Trophoblast cell (in vitro differentiated cells and primary cell): ENCODE data around the gene ABTB2.

Experiments used
- DNase-seq, 2 donors: peaks; one replicate each; pipeline ENCODE4 v3.0.0-alpha.2; 2016
- H2AFZ ChIP-seq: 2 replicates; pipeline ENCODE4 v1.6.1; 2013; ENCODE audit warnings: low read length, moderate library complexity, mild to moderate bottlenecking; ENCODE audit not compliant: insufficient read depth, poor library complexity
- H2AK5ac ChIP-seq: 2 replicates; pipeline ENCODE4 v1.6.1; 2013; ENCODE audit warnings: mild to moderate bottlenecking, low read length
- H2BK120ac ChIP-seq: 2 replicates; pipeline ENCODE4 v1.6.1; 2013; ENCODE audit warnings: low read length, mild to moderate bottlenecking, moderate library complexity; ENCODE audit not compliant: insufficient read depth, poor library complexity
- H2BK12ac ChIP-seq: 2 replicates; pipeline ENCODE4 v1.6.1; 2013; ENCODE audit warnings: mild to moderate bottlenecking, low read length, moderate library complexity
- H2BK5ac ChIP-seq: 2 replicates; pipeline ENCODE4 v1.6.1; 2013; ENCODE audit warnings: low read length, low read depth, moderate library complexity, mild to moderate bottlenecking; ENCODE audit not compliant: poor library complexity
- H3K14ac ChIP-seq: 2 replicates; pipeline ENCODE4 v1.6.1; 2013; ENCODE audit warnings: mild to moderate bottlenecking, low read length
- H3K18ac ChIP-seq: 2 replicates; pipeline ENCODE4 v1.6.1; 2013; ENCODE audit warnings: mild to moderate bottlenecking, low read length
- H3K23ac ChIP-seq: 2 replicates; pipeline ENCODE4 v1.6.1; 2013; ENCODE audit warnings: low read length
- H3K27ac ChIP-seq: 2 replicates; pipeline ENCODE4 v1.5.1; 2013; ENCODE audit warnings: low read depth, mild to moderate bottlenecking, inconsistent platforms, low read length, moderate library complexity
- H3K27me3 ChIP-seq: 2 replicates; pipeline ENCODE4 v1.6.1; 2013; ENCODE audit warnings: inconsistent platforms, mild to moderate bottlenecking, low read length, moderate library complexity; ENCODE audit not compliant: insufficient read depth
- H3K36me3 ChIP-seq, 2 experiments: 1 replicate in 1 of 2; 2 replicates in 1 of 2; pipeline ENCODE4 v1.6.1; 2013; ENCODE audit warnings: low read length in 2 of 2, mild to moderate bottlenecking in 2 of 2, moderate library complexity in 1 of 2; ENCODE audit not compliant: insufficient read depth in 2 of 2, control insufficient read depth in 1 of 2
- H3K4ac ChIP-seq: 2 replicates; pipeline ENCODE4 v1.6.1; 2013; ENCODE audit warnings: low read depth, mild to moderate bottlenecking, low read length, moderate library complexity
- H3K4me1 ChIP-seq, 2 experiments: 1 replicate in 1 of 2; 2 replicates in 1 of 2; pipeline ENCODE4 v1.6.1; 2013; ENCODE audit warnings: low read length in 2 of 2, mild to moderate bottlenecking in 2 of 2, moderate library complexity in 1 of 2; ENCODE audit not compliant: insufficient read depth in 2 of 2, control insufficient read depth in 1 of 2
- H3K4me2 ChIP-seq: 2 replicates; pipeline ENCODE4 v1.6.1; 2013; ENCODE audit warnings: inconsistent platforms, mild to moderate bottlenecking, low read length, moderate library complexity
- H3K4me3 ChIP-seq: 2 replicates; pipeline ENCODE4 v1.5.1; 2013; ENCODE audit warnings: mild to moderate bottlenecking, low read depth, low read length, inconsistent platforms
- H3K79me1 ChIP-seq: one replicate; pipeline ENCODE4 v1.6.1; 2013; ENCODE audit warnings: low read length
- H3K79me2 ChIP-seq: 2 replicates; pipeline ENCODE4 v1.6.1; 2013; ENCODE audit warnings: low read length, mild to moderate bottlenecking; ENCODE audit not compliant: control insufficient read depth, insufficient read depth, poor library complexity
- H3K9ac ChIP-seq: 2 replicates; pipeline ENCODE4 v1.6.1; 2013; ENCODE audit warnings: mild to moderate bottlenecking, low read length
- H3K9me3 ChIP-seq: 2 replicates; pipeline ENCODE4 v1.6.1; 2013; ENCODE audit warnings: low read depth, mild to moderate bottlenecking, control low read depth, inconsistent platforms, low read length; ENCODE audit not compliant: insufficient read depth
- H4K12ac ChIP-seq: 2 replicates; pipeline ENCODE4 v1.6.1; 2013; ENCODE audit warnings: low read depth, mild to moderate bottlenecking, low read length, moderate library complexity
- H4K8ac ChIP-seq: 2 replicates; pipeline ENCODE4 v1.6.1; 2013; ENCODE audit warnings: low read depth, mild to moderate bottlenecking, low read length, moderate library complexity
- H4K91ac ChIP-seq: one replicate; pipeline ENCODE4 v1.6.1; 2013; ENCODE audit warnings: low read depth, mild to moderate bottlenecking, low read length, moderate library complexity
- WGBS: extraction: QIAGEN DNeasy Blood & Tissue Kit; methylation state at CpG from one replicate; pipeline ENCODE4 v1.1.7; 2013; ENCODE audit warnings: missing lambda C conversion rate; ENCODE audit not compliant: insufficient read length, insufficient coverage; ENCODE audit errors: extremely low coverage; 5-methylcytosine and 5-hydroxymethylcytosine counted together

The ABTB2 gene

DNA sequence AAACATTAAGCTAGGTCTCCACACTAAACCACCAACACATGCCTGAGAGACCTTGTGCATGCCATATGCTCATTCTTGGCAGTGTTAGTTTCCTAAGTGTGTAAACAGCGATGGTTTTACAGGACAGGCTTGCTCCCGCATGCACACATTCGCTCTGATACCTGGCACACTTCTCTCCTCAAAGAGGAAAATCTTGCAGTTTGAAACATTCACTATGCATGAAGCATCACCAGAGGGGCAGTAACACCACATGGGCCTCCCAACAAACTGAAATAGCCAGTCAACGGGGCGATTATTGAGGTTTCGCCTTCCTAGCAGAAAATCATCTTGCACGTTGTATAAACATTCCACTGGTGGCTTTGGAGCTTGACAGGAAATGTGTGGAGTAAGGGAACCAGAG lies 52.6 kb downstream of the ABTB2 start:
- Histone ChIP-seq H4K8ac (no peak overlapping the region), H3K27ac (no peak overlapping the region), H4K12ac (no peak overlapping the region), H2BK12ac (no peak overlapping the region), H3K14ac (no peak overlapping the region), H3K4me1 (peaks cover 13% of the 10 kb centered on the region in 2 experiments), H3K79me1 (no peaks in the 10 kb centered on the region), H4K91ac (no peak overlapping the region), H3K36me3 (no peaks in the 10 kb centered on the region), H3K9ac (no peak overlapping the region), H3K79me2 (no peaks in the 10 kb centered on the region), H2BK5ac (no peak overlapping the region), H3K9me3 (no peaks in the 10 kb centered on the region), H2BK120ac (no peak overlapping the region), H3K18ac (no peak overlapping the region), H3K23ac (no peak overlapping the region), H3K4me2 (no peak overlapping the region), H2AK5ac (no peak overlapping the region), H3K27me3 (no peaks in the 10 kb centered on the region), H3K4ac (no peak overlapping the region), H3K4me3 (no peak overlapping the region), H2AFZ (no peak overlapping the region)
- DNase-seq: no peak
- no CpG with 5 or more reads among the region's 7 CpGs for WGBS

DNA sequence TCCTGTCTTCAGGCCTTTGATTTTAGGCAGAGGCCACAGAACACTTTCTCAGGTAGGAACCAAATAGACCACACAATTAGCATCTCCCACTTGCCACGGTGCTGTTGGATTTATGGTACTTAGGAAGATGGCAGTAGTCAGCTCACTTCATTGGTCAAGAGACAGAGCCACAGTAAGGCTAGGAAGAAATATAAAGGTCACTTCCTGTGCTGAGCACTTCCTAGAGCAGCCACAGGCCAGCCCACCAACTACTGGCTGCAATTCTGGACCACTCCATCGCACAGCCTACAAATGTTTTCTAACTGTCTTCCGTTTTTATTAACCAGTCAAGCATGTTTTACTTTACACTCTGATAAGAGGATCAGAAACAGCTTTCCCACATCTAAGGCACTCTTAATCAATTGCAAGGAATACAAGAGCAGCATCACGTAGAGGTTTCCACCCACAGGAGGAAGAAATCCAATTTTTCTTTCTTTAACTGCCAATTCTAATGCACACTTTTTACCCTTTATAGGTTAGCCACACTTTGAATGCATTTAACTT lies 54.7 kb downstream of the ABTB2 start:
- H3K23ac ChIP-seq: no peak overlapping the region
- no peak overlapping the region for H2BK12ac ChIP-seq
- H3K36me3 ChIP-seq: no peaks in the 10 kb centered on the region
- H4K91ac ChIP-seq: no peak overlapping the region
- peaks cover 13 to 15% of the 10 kb centered on the region in 2 experiments for H3K4me1 ChIP-seq
- H3K14ac ChIP-seq: no peak overlapping the region
- no peak for DNase-seq
- peak overlapping the region; percentile 17 for H2BK5ac ChIP-seq
- H3K27ac ChIP-seq: peak overlapping the region; percentile 46
- H3K79me1 ChIP-seq: no peaks in the 10 kb centered on the region
- no peaks in the 10 kb centered on the region for H3K79me2 ChIP-seq
- H2AFZ ChIP-seq: no peak overlapping the region
- no peak overlapping the region for H2AK5ac ChIP-seq
- no peak overlapping the region for H4K8ac ChIP-seq
- H3K4ac ChIP-seq: no peak overlapping the region
- H3K9me3 ChIP-seq: no peaks in the 10 kb centered on the region
- no peak overlapping the region for H3K9ac ChIP-seq
- no peak overlapping the region for H2BK120ac ChIP-seq
- H3K4me2 ChIP-seq: no peak overlapping the region
- H3K18ac ChIP-seq: no peak overlapping the region
- H3K4me3 ChIP-seq: no peak overlapping the region
- WGBS: no CpG with 5 or more reads among the region's 4 CpGs
- no peak overlapping the region for H4K12ac ChIP-seq
- no peaks in the 10 kb centered on the region for H3K27me3 ChIP-seq

DNA sequence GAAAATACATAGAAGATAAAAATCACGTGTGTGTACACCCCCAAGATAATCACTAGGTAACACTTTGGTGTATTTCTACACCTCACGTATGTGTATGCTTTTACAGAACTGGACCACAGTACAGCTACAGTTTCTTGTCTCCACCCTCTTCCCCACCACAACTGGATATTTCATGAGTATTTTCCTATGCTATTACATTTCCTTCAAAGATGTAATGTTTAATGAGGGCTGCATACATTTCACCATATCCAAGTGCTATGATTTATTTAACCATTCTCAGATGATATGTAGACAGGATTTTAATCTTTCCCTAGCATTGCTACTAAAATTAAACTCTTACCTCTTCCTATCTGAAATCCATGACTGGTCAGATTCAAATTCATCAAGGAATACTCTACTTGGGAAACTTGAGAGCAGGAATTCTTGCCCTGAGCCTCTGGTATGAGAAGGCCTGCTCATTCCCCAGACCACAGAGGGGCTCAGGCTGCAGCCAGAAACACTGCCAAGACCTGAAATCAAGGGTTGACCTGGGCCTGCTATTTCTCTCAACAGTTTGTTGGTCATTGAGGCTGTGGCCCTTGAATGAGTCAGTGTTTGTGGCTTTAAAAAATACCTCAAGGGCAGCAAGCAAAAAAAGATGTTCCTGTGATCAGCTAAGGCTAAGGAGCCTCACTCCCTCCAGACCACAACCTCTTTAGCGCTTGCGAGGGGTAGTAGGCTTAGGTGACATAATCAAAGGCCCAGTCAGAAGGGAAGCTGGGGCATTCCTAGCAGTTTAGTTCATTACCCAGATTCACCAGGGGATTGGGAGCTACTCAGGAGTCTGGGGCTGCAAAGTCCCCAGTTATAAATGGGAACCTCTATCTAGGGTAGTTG lies 55.5 kb downstream of the ABTB2 start:
- H4K12ac ChIP-seq: no peak overlapping the region
- peak overlapping the region; percentile 46 for H3K27ac ChIP-seq
- no CpG with 5 or more reads among the region's 4 CpGs for WGBS
- no peak overlapping the region for H3K9ac ChIP-seq
- H3K4me1 ChIP-seq: peaks cover 11 to 15% of the 10 kb centered on the region in 2 experiments
- no peaks in the 10 kb centered on the region for H3K79me2 ChIP-seq
- no peak overlapping the region for H3K23ac ChIP-seq
- no peak overlapping the region for H2AK5ac ChIP-seq
- H3K4me2 ChIP-seq: no peak overlapping the region
- no peak overlapping the region for H3K14ac ChIP-seq
- H2BK12ac ChIP-seq: no peak overlapping the region
- H4K91ac ChIP-seq: no peak overlapping the region
- no peaks in the 10 kb centered on the region for H3K9me3 ChIP-seq
- peak in 1 of 2 donors; percentile 9 for DNase-seq
- H3K4me3 ChIP-seq: no peak overlapping the region
- peak overlapping the region; percentile 17 for H2BK5ac ChIP-seq
- H3K79me1 ChIP-seq: no peaks in the 10 kb centered on the region
- no peaks in the 10 kb centered on the region for H3K27me3 ChIP-seq
- H2AFZ ChIP-seq: no peak overlapping the region
- no peak overlapping the region for H3K4ac ChIP-seq
- H3K18ac ChIP-seq: no peak overlapping the region
- H2BK120ac ChIP-seq: no peak overlapping the region
- H4K8ac ChIP-seq: no peak overlapping the region
- H3K36me3 ChIP-seq: no peaks in the 10 kb centered on the region

DNA sequence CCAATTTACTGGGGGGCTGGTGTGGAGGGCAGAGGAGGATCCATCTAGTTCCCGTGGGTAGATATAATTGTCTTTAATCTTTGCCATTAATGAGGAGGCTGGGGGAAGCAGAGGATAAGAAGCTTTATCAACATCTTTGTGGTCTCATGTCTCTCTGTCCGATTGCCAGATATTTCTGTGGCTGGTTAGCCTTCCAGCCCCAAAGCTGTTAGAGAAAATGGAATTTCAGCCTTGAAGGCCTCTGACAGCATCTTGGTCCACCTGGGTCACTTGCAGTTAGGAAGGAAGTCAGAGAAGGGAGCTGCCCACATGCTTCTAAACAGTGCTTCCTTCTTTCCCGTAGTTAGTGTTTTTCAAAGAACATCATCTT lies 56.9 kb downstream of the ABTB2 start:
- Histone ChIP-seq H3K27ac (no peak overlapping the region), H3K23ac (no peak overlapping the region), H4K8ac (no peak overlapping the region), H3K9ac (no peak overlapping the region), H4K12ac (no peak overlapping the region), H2BK120ac (no peak overlapping the region), H3K79me1 (no peaks in the 10 kb centered on the region), H3K36me3 (no peaks in the 10 kb centered on the region), H3K4me3 (no peak overlapping the region), H3K79me2 (no peaks in the 10 kb centered on the region), H2AFZ (no peak overlapping the region), H3K4ac (no peak overlapping the region), H3K4me2 (no peak overlapping the region), H3K14ac (no peak overlapping the region), H2BK12ac (no peak overlapping the region), H2BK5ac (no peak overlapping the region), H3K4me1 (peaks cover 8 to 12% of the 10 kb centered on the region in 2 experiments), H4K91ac (no peak overlapping the region), H2AK5ac (no peak overlapping the region), H3K9me3 (no peaks in the 10 kb centered on the region), H3K27me3 (no peaks in the 10 kb centered on the region), H3K18ac (no peak overlapping the region)
- DNase-seq: no peak
- WGBS: no CpG with 5 or more reads among the region's 3 CpGs
